NCI-H345 (cell line): ENCODE measurements around the gene LDLRAD1.
"Not testable (repeated sequence)": the region's sequence is repeated elsewhere in the genome, so short reads cannot be mapped to it uniquely, and the experiment has no call there.

ENCODE experiments used
- DNase-seq: peaks from one replicate; lab custom pipeline; 2025; lab: John Stamatoyannopoulos, UW

The LDLRAD1 gene

GRCh38 chr1:54017979-54018378 is at the start of gene LDLRAD1:
TSS of gene LDLRAD1 (minus strand) at chr1:54018186. CDS start at chr1:54018112, 74 bp downstream.
- no peak for DNase-seq

GRCh38 chr1:54064299-54064698 is 46.3 kb upstream of the LDLRAD1 start:
- no peak for DNase-seq

- no peak for DNase-seq
Observed at GRCh38 chr1:54054438-54054749, 36.4 kb upstream of the LDLRAD1 start.

GRCh38 chr1:54053745-54054437 is 35.9 kb upstream of the LDLRAD1 start:
- peak; percentile 21 for DNase-seq

- DNase-seq = peak; percentile 98
Observed at GRCh38 chr1:54052934-54053744, 35.2 kb upstream of the LDLRAD1 start, which contains the start of the genes TCEANC2 and TMEM59. TSS of gene TCEANC2 (plus strand) at chr1:54053608. CDS start at chr1:54054423, 815 bp downstream. TSS of gene TMEM59 (minus strand) at chr1:54053204. CDS start at chr1:54053188, 16 bp downstream.

- peak; percentile 36 for DNase-seq
Observed at GRCh38 chr1:54052431-54052933, 34.5 kb upstream of the LDLRAD1 start.

- DNase-seq = no peak
Observed at GRCh38 chr1:54051933-54052430, 34.0 kb upstream of the LDLRAD1 start.

GRCh38 chr1:54050435-54050834 is 32.4 kb upstream of the LDLRAD1 start:
- DNase-seq = not testable (repeated sequence)

GRCh38 chr1:54047384-54048305 is 29.7 kb upstream of the LDLRAD1 start:
- no peak for DNase-seq

- DNase-seq = no peak
Observed at GRCh38 chr1:54046671-54047383, 28.8 kb upstream of the LDLRAD1 start.

- no peak for DNase-seq
Observed at GRCh38 chr1:54045496-54045895, 27.5 kb upstream of the LDLRAD1 start.

- DNase-seq = no peak
Observed at GRCh38 chr1:54041806-54042205, 23.8 kb upstream of the LDLRAD1 start.

GRCh38 chr1:54037476-54037875 is 19.5 kb upstream of the LDLRAD1 start:
- no peak for DNase-seq

- no peak for DNase-seq
Observed at GRCh38 chr1:54028306-54029251, 10.6 kb upstream of the LDLRAD1 start.

- no peak for DNase-seq
Observed at GRCh38 chr1:54027848-54028247, 9.9 kb upstream of the LDLRAD1 start.

GRCh38 chr1:54024811-54025210 is 6.8 kb upstream of the LDLRAD1 start:
- not testable (repeated sequence) for DNase-seq

- no peak for DNase-seq
Observed at GRCh38 chr1:54024358-54024757, 6.4 kb upstream of the LDLRAD1 start.

GRCh38 chr1:54019562-54020176 is 1.7 kb upstream of the LDLRAD1 start:
- DNase-seq = not testable (repeated sequence)

GRCh38 chr1:54018635-54019034 is 649 bp upstream of the LDLRAD1 start:
- no peak for DNase-seq
